HG02840 (cell line): ENCODE measurements around the gene HDAC7.
"Not testable (repeated sequence)": the region's sequence is repeated elsewhere in the genome, so short reads cannot be mapped to it uniquely, and the experiment has no call there.

Experiments
- ATAC-seq: cut with Tn5 transposase; IDR thresholded peaks from one replicate; pipeline ENCODE4 v1.9.1; 2021; ENCODE audit warnings: mild to moderate bottlenecking, moderate library complexity, moderate number of reproducible peaks; ENCODE audit not compliant: unreplicated experiment, low FRiP score

HDAC7 gene

GRCh38 chr12:47816403-47817271 is 3.1 kb downstream of the HDAC7 start:
- ATAC-seq: no peak

GRCh38 chr12:47815447-47815846 is 4.3 kb downstream of the HDAC7 start:
- ATAC-seq: not testable (repeated sequence)

DNA sequence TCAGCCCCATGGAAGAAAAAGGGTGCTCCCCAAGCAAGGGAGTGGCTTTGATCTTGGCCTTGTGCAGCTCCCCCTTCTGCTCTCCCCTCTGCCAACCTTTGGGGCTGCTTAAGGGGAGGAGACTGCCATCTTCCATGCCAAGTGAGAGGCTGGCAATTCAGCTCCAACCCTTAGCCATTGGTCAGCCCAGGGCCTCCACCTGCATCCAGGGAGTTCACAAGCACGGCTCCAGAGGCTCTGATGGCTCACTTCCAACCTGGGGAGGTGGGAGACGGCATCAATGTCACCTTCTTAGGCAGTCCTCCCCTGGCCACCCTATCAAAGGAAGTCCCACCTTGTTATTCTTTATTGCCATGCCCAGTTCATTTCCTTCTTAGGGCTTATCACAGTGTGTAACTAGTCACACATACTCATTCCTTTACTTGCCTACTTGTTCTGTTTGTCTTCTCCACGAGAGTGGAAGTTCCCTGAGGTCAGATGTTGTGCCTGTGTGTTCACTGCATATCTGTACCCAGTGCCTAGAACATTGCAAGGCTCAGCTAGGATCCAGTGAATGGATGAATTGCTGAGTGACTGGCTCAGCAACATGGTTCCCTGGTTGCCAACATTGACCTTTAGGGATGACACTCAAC is 5.0 kb downstream of the HDAC7 start:
- ATAC-seq: no peak

- ATAC-seq: peak; percentile 21
Observed at GRCh38 chr12:47813511-47814196, 6.0 kb downstream of the HDAC7 start.

DNA sequence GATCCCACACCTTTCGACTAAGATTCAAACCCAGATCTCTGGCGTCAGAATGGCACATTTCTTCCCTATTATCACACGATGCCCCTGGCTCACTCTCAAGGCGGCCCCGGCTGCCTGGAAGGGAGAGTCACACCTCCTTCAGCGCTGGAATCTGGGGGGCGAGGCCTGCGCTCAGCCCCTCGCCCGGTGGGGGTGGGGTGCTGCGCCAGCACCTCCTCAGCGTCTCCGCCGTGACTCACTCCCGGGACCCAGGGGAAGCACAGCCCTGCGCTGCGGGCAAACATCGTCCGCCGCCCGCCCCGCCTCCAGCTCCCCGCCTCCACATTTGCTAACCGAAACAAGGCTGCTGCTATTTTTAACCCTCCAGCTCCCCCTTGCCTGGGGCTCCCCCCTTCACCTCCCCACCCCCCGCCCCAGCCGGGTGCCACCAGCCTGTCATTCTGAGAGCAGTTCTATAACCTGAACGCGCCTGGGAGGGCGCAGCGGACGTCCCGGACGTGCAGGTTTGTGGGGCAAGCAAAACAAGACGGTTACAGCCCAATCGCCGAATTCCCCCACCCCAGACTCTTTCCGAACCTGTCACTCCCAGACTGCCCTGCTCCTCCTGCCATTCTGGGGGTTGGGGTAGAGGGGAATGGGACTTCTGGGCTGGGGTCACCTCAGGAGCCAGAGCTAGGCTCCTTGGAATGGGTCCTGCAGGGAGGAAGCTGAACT is 6.7 kb downstream of the HDAC7 start:
- peak; percentile 60 for ATAC-seq

GRCh38 chr12:47811581-47812484 is 7.9 kb downstream of the HDAC7 start:
- no peak for ATAC-seq

GRCh38 chr12:47811072-47811396 is 8.7 kb downstream of the HDAC7 start:
- no peak for ATAC-seq

GRCh38 chr12:47809518-47809917 is 10.2 kb downstream of the HDAC7 start:
- ATAC-seq: not testable (repeated sequence)

GRCh38 chr12:47808574-47809365 is 10.9 kb downstream of the HDAC7 start:
- no peak for ATAC-seq

DNA sequence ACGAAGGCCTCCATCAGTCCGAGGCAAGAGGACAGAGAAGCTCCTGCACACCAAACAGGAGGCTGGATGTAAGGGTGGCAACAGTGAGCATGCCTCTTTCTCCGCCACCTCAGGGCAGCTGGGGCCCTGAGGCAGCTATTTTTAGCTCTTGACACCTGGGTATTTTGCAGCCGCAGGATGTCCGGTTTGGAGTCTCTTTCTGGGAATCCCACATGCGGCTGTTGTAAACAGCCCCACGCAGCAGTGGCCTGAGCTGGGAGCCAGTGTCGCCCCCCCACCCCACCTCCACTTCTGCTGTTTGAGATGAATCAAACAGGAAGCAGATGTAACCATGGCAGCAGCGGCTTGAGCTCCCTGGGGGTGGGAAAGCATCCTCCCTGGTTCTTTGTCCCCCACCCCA is 11.7 kb downstream of the HDAC7 start:
- ATAC-seq: no peak

- ATAC-seq: no peak
Observed at GRCh38 chr12:47807338-47807737, 12.4 kb downstream of the HDAC7 start.

DNA sequence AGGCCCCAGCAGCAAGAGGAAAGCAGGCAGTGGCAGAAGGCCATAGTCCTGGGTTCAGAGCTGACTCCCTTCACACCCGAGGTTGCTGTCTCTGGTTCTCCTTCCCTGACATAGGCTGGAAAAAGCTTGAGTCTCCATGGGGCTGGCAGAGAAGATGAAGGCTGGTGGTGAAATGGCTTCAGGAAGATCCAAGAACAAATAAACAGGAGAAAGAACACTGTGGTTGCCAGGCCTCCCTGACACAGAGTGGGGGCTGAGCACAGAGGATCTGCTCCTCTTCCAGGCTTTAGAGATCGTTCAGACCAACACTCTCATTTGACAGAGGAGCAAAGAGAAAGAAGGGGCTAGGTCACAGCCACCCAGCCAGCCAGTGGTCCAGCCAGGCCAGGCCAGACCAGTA is 14.3 kb downstream of the HDAC7 start:
- no peak for ATAC-seq

DNA sequence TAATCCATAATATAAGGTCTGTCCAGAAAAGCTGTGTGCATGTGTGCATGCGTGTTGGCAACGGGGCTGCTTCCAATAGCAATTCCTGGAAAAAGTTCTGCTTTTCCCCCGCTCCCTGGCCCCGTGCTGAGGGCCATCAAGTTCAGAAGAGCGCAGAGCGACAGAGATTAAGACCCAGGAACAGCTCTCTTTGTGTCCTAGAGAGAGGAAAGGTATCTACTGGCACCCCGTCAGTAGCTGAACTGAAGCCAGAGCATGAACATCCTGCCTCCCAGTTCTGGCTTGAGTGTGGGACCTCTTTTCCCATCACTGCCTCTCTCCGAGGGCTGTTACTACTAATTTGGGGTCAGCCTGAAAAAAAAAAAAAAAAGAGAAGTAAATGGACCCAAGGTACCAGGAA is 15.5 kb downstream of the HDAC7 start:
- ATAC-seq: no peak

- ATAC-seq: no peak
Observed at GRCh38 chr12:47803191-47803875, 16.4 kb downstream of the HDAC7 start.

DNA sequence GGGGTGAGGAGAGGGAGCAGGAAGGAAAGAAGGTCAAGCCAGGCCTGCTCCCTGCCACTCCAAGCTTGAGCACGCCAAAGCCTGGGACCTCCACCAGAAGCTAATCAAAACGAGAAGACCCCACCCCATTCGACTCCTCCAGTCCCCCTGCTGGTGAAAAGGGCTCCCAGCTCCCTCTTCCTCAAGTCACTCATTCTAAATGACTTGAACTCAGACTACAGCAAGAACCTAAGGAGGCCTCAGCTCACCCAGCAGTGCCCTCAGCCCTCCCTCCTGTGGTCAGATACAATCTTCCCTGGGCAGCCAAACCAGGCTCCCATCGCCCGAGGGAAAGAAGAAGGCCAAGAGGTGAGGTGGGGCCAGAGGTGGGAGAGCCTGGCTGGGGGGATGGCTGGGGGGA is 17.4 kb downstream of the HDAC7 start:
- ATAC-seq: no peak

- no peak for ATAC-seq
Observed at GRCh38 chr12:47801904-47802246, 17.8 kb downstream of the HDAC7 start.

DNA sequence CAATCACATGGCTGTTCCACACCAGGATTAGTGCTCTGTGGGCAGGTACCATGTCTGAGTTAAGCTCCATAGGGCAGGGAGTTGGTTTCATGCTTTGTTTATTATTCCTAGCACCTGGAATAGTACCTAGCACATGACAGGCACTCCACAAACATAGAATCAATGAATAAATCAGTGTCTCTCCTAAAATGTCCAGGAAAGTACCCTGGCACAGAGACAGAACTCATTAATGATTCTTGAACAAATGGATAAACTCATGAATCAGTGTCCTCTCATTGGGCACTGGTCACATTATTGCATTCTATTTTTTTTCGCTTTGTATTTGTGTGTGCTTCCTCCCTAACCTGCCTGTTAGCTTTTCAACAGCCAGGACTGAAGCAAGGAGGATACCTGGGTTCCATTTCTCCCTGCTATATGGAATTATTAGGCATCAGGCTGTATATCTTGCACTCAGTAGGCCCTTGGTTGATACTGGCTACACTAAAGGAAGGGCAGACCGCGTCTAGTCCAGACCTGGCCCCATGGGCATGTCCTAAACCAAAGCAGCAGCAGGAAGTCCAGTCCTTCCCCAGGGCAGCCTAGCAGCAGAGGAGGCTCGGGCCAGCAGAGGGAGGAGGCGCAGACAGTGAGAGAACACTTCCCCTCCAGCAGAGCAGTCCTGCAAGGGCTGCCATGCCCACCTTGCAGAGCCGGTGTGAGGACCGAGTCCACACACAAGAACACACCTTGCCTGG is 18.4 kb downstream of the HDAC7 start:
- no peak for ATAC-seq

DNA sequence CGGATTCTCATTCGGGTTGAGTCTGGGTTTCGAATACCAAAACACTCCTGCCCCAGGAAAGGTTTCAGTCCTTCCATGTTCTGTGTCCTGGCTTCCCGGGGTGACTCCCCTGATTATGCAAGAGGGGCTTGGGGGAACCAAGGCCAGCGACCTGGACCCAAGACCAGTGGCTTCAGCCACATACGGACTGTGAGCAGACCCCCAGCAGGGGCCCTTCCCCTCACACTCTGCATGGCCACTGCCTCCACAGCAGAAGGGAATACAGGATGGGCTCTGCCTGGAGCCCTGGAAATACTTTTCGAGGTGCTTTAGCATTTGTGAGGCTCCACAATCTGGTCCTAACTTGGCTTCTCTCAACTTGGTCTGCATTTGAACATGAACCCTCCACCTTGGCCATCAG is 19.1 kb downstream of the HDAC7 start:
- no peak for ATAC-seq
